PC-9 (cell line): ENCODE measurements around the gene RER1. TPM values are rescaled to one million over a fixed set of nuclear protein-coding genes. Genes with fewer than 3 reads are reported as not detected.

Experiments
- BruUV-seq: library from RNA; stranded (reverse); fragments of 400-500 nt; replicated peaks from 2 replicates; lab custom pipeline; 2021; lab: Mats Ljungman, UMichigan
- CTCF ChIA-PET: fragments of 300-600 bp; sonication (Branson Sonifier 250); formaldehyde crosslinking; loops from one replicate; lab custom pipeline; 2022; ENCODE audit warnings: antibody characterized with exemption; lab: Charles Lee
- POLR2A ChIA-PET: fragments of 300-600 bp; sonication (Branson Sonifier 250); formaldehyde crosslinking; loops from one replicate; lab custom pipeline; 2022; ENCODE audit warnings: antibody characterized with exemption; ENCODE audit not compliant: unreplicated experiment; lab: Charles Lee
- DNase-seq, 2 experiments: peaks; one replicate each; pipeline versions ENCODE4 v3.0.0 to v3.0.0-alpha.2; 2015 to 2022; ENCODE audit warnings: mixed read lengths in 1 of 2
- H2AFZ ChIP-seq: fragments of 200-600 bp; sonication (generic); 2 replicates; pipeline ENCODE4 v1.8.1; 2017; ENCODE audit warnings: antibody characterized with exemption
- H3F3A ChIP-seq: fragments of 200-600 bp; sonication (generic); 2 replicates; pipeline ENCODE4 v1.8.1; 2017; ENCODE audit warnings: antibody characterized with exemption, mild to moderate bottlenecking, low read depth; ENCODE audit not compliant: insufficient read depth
- H3K27ac ChIP-seq: fragments of 200-600 bp; sonication (generic); 2 replicates; pipeline ENCODE4 v1.6.1; 2016; ENCODE audit warnings: mixed run types
- H3K27me3 ChIP-seq: fragments of 200-600 bp; sonication (generic); 2 replicates; pipeline ENCODE4 v1.6.1; 2016; ENCODE audit warnings: low read depth, mixed run types; ENCODE audit not compliant: insufficient read depth
- H3K36me3 ChIP-seq: fragments of 200-600 bp; sonication (generic); 2 replicates; pipeline ENCODE4 v1.6.1; 2016; ENCODE audit warnings: low read depth, mixed run types
- H3K4me1 ChIP-seq: fragments of 200-600 bp; sonication (generic); replicated peaks from 2 replicates; pipeline ENCODE4 v1.6.1; 2016; ENCODE audit warnings: mixed run types; ENCODE audit not compliant: insufficient read depth
- H3K4me2 ChIP-seq: fragments of 200-600 bp; sonication (generic); 2 replicates; pipeline ENCODE4 v1.6.1; 2017; ENCODE audit warnings: mixed run types
- H3K4me3 ChIP-seq: fragments of 200-600 bp; sonication (generic); 2 replicates; pipeline ENCODE4 v1.6.1; 2016; ENCODE audit warnings: mixed run types
- H3K79me2 ChIP-seq: fragments of 200-600 bp; sonication (generic); 2 replicates; pipeline ENCODE4 v1.6.1; 2017; ENCODE audit warnings: low read depth, mixed run types
- H3K9me2 ChIP-seq: fragments of 200-600 bp; sonication (generic); 2 replicates; pipeline ENCODE4 v1.8.1; 2017; ENCODE audit warnings: mild to moderate bottlenecking; ENCODE audit not compliant: insufficient read depth
- H3K9me3 ChIP-seq: fragments of 200-600 bp; sonication (generic); 2 replicates; pipeline ENCODE4 v1.8.1; 2016; ENCODE audit warnings: low read depth; ENCODE audit not compliant: insufficient read depth
- H4K20me1 ChIP-seq: fragments of 200-600 bp; sonication (generic); 2 replicates; pipeline ENCODE4 v1.8.1; 2017; ENCODE audit not compliant: insufficient read depth
- CTCF ChIP-seq: fragments of 200-600 bp; sonication (generic); conservative IDR thresholded peaks from 2 replicates; pipeline ENCODE4 v1.6.1; 2017; ENCODE audit warnings: mixed run types, antibody characterized with exemption, mild to moderate bottlenecking, moderate library complexity
- EZH2 ChIP-seq: fragments of 200-600 bp; sonication (generic); IDR thresholded peaks from 2 replicates; pipeline ENCODE4 v1.8.0; 2017; ENCODE audit warnings: antibody characterized with exemption, low read depth
- intact Hi-C: fragments of 100-400 bp; cut with micrococcal nuclease; formaldehyde crosslinking; loops from one replicate; pipeline ENCODE4 v1.10.0; 2022; ENCODE audit not compliant: unreplicated experiment
- total RNA-seq: library from RNA; stranded (reverse); gene quantifications from 2 replicates; pipeline ENCODE4 v1.2.3, GENCODE V29; 2021

RER1 gene
- total RNA-seq, 1 experiment from 2014 or later: 131 TPM

DNA sequence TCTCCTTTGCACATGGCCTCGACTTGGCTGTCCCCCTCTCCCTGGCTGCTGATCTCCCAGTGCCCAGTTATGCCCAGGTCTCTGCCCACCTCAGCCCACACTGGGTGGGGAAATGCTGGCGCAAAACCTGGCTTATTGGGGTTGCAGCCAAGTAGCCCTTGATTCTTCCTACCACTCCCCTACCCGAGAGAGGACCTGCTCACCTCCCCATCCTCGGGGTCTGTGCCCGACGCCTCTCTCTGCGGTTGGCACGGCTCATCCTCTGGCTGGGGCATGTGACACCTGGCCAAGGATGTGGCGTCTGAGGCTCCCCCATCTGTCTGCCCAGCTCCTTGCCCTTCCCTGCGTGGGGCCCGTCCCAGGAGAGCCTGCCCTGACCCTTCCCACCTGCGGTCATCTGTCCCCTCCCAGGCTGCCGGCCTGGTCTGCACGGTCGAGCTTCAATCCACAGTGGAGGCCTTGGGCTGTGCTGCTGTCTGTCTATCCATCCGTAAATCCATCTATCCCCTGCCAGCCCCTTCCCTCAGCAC lies 27.2 kb downstream of the RER1 start:
- no peaks in the 10 kb centered on the region for H3K36me3 ChIP-seq
- H3F3A ChIP-seq: peaks cover 15% of the 10 kb centered on the region; the same call in 1 of the 2 replicates
- POLR2A ChIA-PET: no interaction called here
- peaks cover 13% of the 10 kb centered on the region for H3K9me3 ChIP-seq
- no peak for TF ChIP-seq EZH2
- TF ChIP-seq CTCF: no peak
- no peak overlapping the region for H2AFZ ChIP-seq
- no peak overlapping the region for H3K4me2 ChIP-seq
- H3K9me2 ChIP-seq: no peaks in the 10 kb centered on the region
- no peak for DNase-seq
- H3K27ac ChIP-seq: no peak overlapping the region
- intact Hi-C loops: loop anchor here (10.0 kb wide), 1 partner anchor 226 kb away; no protein-coding TSS in a partner anchor
- H4K20me1 ChIP-seq: no peaks in the 10 kb centered on the region
- H3K4me1 ChIP-seq: peaks cover 20% of the 10 kb centered on the region
- no peak overlapping the region for H3K4me3 ChIP-seq
- peaks cover 29% of the 10 kb centered on the region for H3K27me3 ChIP-seq
- BruUV-seq: no TSS peak
- CTCF ChIA-PET: no interaction called here
- H3K79me2 ChIP-seq: 0 out of 2 replicates have a peak, but pooled peaks cover 4% of the 10 kb centered on the region

- DNase-seq: no peak
- H3K79me2 ChIP-seq: no peaks in the 10 kb centered on the region
- H4K20me1 ChIP-seq: no peaks in the 10 kb centered on the region
- no peak overlapping the region for H3K27ac ChIP-seq
- CTCF ChIA-PET: no interaction called here
- no peak for TF ChIP-seq CTCF
- TF ChIP-seq EZH2: no peak
- peaks cover 13% of the 10 kb centered on the region for H3K9me3 ChIP-seq
- H3K27me3 ChIP-seq: peaks cover 29% of the 10 kb centered on the region
- intact Hi-C loops: loop anchor here (10.0 kb wide), 1 partner anchor 225 kb away; no protein-coding TSS in a partner anchor
- H3F3A ChIP-seq: peaks cover 12% of the 10 kb centered on the region; the same call in 1 of the 2 replicates
- BruUV-seq: no TSS peak
- no peak overlapping the region for H2AFZ ChIP-seq
- H3K4me1 ChIP-seq: peaks cover 15% of the 10 kb centered on the region
- H3K36me3 ChIP-seq: no peaks in the 10 kb centered on the region
- POLR2A ChIA-PET: interaction anchor here (0.5 kb wide), 1 partner anchor 122 kb away, joined by 10 read pairs; no protein-coding TSS in a partner anchor
- no peak overlapping the region for H3K4me2 ChIP-seq
- H3K4me3 ChIP-seq: no peak overlapping the region
- no peaks in the 10 kb centered on the region for H3K9me2 ChIP-seq
Observed at GRCh38 chr1:2419416-2419815, 27.8 kb downstream of the RER1 start.

- intact Hi-C loops: no loop called here
- H4K20me1 ChIP-seq: no peaks in the 10 kb centered on the region
- ChIA-PET CTCF (no interaction called here), POLR2A (no interaction called here)
- no peaks in the 10 kb centered on the region for H3K9me2 ChIP-seq
- no peak for DNase-seq
- no peaks in the 10 kb centered on the region for H3K4me1 ChIP-seq
- BruUV-seq: no TSS peak
- H3K79me2 ChIP-seq: no peaks in the 10 kb centered on the region
- no peaks in the 10 kb centered on the region for H3K36me3 ChIP-seq
- 0 out of 2 replicates have a peak, but pooled peaks cover 5% of the 10 kb centered on the region for H3F3A ChIP-seq
- no peak overlapping the region for H2AFZ ChIP-seq
- no peak overlapping the region for H3K4me3 ChIP-seq
- peaks cover 42% of the 10 kb centered on the region for H3K27me3 ChIP-seq
- TF ChIP-seq CTCF (no peak), EZH2 (no peak)
- no peak overlapping the region for H3K27ac ChIP-seq
- no peak overlapping the region for H3K4me2 ChIP-seq
- H3K9me3 ChIP-seq: peaks cover 13% of the 10 kb centered on the region
Observed at GRCh38 chr1:2422523-2422922, 30.9 kb downstream of the RER1 start.
